K562 (cell line): ENCODE data around the gene NDFIP1. TPM values are rescaled to one million over a fixed set of nuclear protein-coding genes. Genes with fewer than 3 reads are reported as not detected.

ENCODE experiments used
- HDAC2 ChIP-seq: fragments of 450-650 bp; IDR thresholded peaks from 2 replicates; pipeline ENCODE4 v1.6.1; 2016; ENCODE audit warnings: mild to moderate bottlenecking
- HNRNPLL ChIP-seq: fragments of 200-400 bp; formaldehyde crosslinking; IDR thresholded peaks from 2 replicates; pipeline ENCODE4 v1.6.1; 2017; ENCODE audit warnings: low read length, low read depth, mild to moderate bottlenecking; ENCODE audit not compliant: poor library complexity, severe bottlenecking
- RBM39 ChIP-seq: fragments of 200-400 bp; formaldehyde crosslinking; optimal IDR thresholded peaks from 2 replicates; pipeline ENCODE3; 2018; ENCODE audit warnings: low read depth, low read length
- ZNF197 ChIP-seq: fragments of 200-800 bp; sonication (Bioruptor generic); IDR thresholded peaks from 2 replicates; pipeline ENCODE4 v1.6.1; 2016; ENCODE audit warnings: low read depth, missing genetic modification characterization, missing compliant biosample characterization
- ZNF316 ChIP-seq: fragments of 450-650 bp; IDR thresholded peaks from 2 replicates; pipeline ENCODE4 v1.6.1; 2016
- polyA plus RNA-seq, 8 experiments: library from polyadenylated mRNA; depleted of rRNA in 4 of 8; stranded (reverse) in 5 of 8; unstranded in 3 of 8; fragments of >200 nt; fragmentation: Nextera tagmentation in 2 of 8; fragmentation: Illumina TruSeq in 1 of 8; extraction: Ambion mirVana in 2 of 8; extraction: Trizol in 1 of 8; gene quantifications; 2 replicates each; pipeline versions ENCODE4 v1.2.1 to v1.2.3, GENCODE V29; 2011 to 2014; ENCODE audit warnings: inconsistent platforms in 1 of 8, missing spikeins in 1 of 8
- total RNA-seq, 7 experiments: library from RNA; depleted of rRNA in 6 of 7; stranded (reverse); fragments of >200 nt in 6 of 7; fragmentation: Illumina TruSeq in 2 of 7; extraction: Trizol in 2 of 7; gene quantifications; 2 replicates each; pipeline versions ENCODE4 v1.2.1 to v1.2.3, GENCODE V29; 2011 to 2021; ENCODE audit warnings: low replicate concordance in 1 of 7
- TF ChIP-seq, protein P1 (sequence below): fragments of 450-650 bp; IDR thresholded peaks from 2 replicates; pipeline ENCODE4 v1.6.1; 2016; ENCODE audit warnings: mild to moderate bottlenecking, moderate library complexity

NDFIP1 gene
- total and polyA plus RNA-seq, 9 of the 15 experiments (the other 6 are each of a cell fraction or from before 2014, with no cell fraction given) = 5.3 to 37.5 (median 31.9) TPM

DNA sequence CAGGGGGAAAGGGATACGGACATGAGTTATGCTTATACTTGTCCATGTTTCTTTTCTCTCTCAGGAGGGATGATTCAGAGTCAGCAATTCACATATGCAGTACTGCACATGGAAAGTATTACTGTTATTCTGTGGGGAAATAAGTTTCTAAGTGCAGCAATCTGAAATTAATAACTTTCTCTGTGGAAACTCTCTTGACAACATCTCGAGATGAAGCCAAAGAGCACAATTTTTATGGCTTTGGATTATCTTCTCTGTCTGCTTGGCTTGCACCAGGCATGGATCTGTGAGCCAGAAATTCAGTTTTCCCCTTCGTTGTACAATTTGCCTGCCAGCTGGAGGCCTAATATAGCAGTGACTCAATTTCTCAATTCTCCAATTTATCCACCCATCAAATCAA, 2.5 kb upstream of the NDFIP1 start (continued):
- TF ChIP-seq, protein P1, sequence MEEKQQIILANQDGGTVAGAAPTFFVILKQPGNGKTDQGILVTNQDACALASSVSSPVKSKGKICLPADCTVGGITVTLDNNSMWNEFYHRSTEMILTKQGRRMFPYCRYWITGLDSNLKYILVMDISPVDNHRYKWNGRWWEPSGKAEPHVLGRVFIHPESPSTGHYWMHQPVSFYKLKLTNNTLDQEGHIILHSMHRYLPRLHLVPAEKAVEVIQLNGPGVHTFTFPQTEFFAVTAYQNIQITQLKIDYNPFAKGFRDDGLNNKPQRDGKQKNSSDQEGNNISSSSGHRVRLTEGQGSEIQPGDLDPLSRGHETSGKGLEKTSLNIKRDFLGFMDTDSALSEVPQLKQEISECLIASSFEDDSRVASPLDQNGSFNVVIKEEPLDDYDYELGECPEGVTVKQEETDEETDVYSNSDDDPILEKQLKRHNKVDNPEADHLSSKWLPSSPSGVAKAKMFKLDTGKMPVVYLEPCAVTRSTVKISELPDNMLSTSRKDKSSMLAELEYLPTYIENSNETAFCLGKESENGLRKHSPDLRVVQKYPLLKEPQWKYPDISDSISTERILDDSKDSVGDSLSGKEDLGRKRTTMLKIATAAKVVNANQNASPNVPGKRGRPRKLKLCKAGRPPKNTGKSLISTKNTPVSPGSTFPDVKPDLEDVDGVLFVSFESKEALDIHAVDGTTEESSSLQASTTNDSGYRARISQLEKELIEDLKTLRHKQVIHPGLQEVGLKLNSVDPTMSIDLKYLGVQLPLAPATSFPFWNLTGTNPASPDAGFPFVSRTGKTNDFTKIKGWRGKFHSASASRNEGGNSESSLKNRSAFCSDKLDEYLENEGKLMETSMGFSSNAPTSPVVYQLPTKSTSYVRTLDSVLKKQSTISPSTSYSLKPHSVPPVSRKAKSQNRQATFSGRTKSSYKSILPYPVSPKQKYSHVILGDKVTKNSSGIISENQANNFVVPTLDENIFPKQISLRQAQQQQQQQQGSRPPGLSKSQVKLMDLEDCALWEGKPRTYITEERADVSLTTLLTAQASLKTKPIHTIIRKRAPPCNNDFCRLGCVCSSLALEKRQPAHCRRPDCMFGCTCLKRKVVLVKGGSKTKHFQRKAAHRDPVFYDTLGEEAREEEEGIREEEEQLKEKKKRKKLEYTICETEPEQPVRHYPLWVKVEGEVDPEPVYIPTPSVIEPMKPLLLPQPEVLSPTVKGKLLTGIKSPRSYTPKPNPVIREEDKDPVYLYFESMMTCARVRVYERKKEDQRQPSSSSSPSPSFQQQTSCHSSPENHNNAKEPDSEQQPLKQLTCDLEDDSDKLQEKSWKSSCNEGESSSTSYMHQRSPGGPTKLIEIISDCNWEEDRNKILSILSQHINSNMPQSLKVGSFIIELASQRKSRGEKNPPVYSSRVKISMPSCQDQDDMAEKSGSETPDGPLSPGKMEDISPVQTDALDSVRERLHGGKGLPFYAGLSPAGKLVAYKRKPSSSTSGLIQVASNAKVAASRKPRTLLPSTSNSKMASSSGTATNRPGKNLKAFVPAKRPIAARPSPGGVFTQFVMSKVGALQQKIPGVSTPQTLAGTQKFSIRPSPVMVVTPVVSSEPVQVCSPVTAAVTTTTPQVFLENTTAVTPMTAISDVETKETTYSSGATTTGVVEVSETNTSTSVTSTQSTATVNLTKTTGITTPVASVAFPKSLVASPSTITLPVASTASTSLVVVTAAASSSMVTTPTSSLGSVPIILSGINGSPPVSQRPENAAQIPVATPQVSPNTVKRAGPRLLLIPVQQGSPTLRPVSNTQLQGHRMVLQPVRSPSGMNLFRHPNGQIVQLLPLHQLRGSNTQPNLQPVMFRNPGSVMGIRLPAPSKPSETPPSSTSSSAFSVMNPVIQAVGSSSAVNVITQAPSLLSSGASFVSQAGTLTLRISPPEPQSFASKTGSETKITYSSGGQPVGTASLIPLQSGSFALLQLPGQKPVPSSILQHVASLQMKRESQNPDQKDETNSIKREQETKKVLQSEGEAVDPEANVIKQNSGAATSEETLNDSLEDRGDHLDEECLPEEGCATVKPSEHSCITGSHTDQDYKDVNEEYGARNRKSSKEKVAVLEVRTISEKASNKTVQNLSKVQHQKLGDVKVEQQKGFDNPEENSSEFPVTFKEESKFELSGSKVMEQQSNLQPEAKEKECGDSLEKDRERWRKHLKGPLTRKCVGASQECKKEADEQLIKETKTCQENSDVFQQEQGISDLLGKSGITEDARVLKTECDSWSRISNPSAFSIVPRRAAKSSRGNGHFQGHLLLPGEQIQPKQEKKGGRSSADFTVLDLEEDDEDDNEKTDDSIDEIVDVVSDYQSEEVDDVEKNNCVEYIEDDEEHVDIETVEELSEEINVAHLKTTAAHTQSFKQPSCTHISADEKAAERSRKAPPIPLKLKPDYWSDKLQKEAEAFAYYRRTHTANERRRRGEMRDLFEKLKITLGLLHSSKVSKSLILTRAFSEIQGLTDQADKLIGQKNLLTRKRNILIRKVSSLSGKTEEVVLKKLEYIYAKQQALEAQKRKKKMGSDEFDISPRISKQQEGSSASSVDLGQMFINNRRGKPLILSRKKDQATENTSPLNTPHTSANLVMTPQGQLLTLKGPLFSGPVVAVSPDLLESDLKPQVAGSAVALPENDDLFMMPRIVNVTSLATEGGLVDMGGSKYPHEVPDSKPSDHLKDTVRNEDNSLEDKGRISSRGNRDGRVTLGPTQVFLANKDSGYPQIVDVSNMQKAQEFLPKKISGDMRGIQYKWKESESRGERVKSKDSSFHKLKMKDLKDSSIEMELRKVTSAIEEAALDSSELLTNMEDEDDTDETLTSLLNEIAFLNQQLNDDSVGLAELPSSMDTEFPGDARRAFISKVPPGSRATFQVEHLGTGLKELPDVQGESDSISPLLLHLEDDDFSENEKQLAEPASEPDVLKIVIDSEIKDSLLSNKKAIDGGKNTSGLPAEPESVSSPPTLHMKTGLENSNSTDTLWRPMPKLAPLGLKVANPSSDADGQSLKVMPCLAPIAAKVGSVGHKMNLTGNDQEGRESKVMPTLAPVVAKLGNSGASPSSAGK = no peak
- TF ChIP-seq ZNF316 (no peak), HDAC2 (no peak), RBM39 (no peak), HNRNPLL (no peak), ZNF197 (CRISPR knock-in tag) (no peak)
- TF ChIP-seq, all 486 proteins: peak for 0
